ENCODE results near the gene CEPT1.

DNA sequence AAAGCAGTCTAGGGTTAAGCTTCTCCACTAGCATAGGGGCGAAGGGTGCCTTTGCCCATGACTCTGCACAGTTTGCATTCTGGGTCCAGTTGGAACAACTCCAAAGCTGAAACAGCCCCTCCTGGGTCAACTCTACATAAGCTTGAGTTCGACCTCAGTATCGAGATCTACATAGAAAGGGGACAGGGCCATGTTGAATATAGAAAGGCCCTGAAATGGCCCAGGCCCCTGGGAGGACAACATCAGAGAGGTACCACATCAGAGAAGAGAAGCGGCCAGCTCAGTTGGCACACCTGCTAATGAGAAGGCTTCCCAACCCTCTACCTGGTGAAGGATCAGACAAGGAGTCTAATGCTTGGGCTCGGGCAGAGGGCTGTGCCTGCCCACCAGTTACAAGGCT, 58.8 kb downstream of the CEPT1 start:
- TF ChIP-seq, protein P1, sequence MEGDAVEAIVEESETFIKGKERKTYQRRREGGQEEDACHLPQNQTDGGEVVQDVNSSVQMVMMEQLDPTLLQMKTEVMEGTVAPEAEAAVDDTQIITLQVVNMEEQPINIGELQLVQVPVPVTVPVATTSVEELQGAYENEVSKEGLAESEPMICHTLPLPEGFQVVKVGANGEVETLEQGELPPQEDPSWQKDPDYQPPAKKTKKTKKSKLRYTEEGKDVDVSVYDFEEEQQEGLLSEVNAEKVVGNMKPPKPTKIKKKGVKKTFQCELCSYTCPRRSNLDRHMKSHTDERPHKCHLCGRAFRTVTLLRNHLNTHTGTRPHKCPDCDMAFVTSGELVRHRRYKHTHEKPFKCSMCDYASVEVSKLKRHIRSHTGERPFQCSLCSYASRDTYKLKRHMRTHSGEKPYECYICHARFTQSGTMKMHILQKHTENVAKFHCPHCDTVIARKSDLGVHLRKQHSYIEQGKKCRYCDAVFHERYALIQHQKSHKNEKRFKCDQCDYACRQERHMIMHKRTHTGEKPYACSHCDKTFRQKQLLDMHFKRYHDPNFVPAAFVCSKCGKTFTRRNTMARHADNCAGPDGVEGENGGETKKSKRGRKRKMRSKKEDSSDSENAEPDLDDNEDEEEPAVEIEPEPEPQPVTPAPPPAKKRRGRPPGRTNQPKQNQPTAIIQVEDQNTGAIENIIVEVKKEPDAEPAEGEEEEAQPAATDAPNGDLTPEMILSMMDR (conservative IDR thresholded peaks at IDR 0.05 in 1 of 2, IDR thresholded peaks at IDR 0.05 in 1 of 2; ENCODE audit: extremely low read depth in 1 of 2, insufficient read depth in 1 of 2, low read depth in 1 of 2, low read length in 2 of 2) = no peak
- TF ChIP-seq EZH2 (IDR thresholded peaks at IDR 0.05; ENCODE audit: borderline replicate concordance, low read length) = no peak
